GM18858 (cell line): ENCODE measurements around the gene GRIK4.
"Not testable (repeated sequence)": the region's sequence is repeated elsewhere in the genome, so short reads cannot be mapped to it uniquely, and the experiment has no call there.

Source experiments
- ATAC-seq: cut with Tn5 transposase; IDR thresholded peaks from one replicate; pipeline ENCODE4 v1.9.1; 2021; ENCODE audit not compliant: unreplicated experiment

Gene GRIK4

DNA sequence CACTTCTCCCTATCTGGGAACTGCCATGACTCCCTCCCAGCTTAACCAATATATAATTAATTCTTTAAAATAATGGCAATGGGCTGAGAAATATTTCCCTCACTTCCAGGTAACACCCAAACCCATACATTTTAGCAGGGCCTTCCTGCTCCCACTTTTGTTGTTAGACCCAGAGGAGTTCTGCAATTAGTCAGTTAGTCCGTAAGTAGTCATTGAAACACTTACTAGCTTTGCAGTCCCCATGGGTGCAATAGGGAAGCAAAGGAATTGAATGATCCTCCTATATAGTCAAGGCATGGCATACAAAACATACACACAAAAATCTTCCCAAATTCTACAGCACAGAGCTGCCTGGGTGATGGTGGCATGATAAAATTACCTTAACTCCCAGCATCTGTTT lies 258.4 kb downstream of the GRIK4 start:
- ATAC-seq: no peak

DNA sequence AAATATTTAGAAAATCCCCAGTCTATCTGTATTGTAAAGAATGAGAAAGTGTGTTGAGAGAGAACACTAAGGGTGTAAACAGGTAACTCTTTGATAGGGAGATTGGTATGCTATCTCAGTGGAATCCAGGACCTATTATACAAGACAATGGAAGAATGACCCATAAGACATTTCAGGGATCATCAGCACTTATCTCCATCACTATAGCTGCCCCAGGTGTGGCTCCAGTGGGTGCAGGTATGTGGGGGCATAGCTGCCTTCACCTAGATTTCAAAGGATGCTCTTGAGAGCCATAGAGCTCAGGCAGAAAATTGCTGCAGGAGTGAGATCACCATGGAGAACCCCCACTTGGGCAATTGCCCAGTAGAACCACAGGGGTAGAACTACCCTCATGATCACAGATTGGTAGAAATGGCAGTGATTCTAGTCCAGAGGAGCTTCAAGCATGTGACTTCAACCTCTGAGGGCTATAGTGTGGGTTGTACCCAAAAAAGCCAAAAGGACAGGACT lies 260.1 kb downstream of the GRIK4 start:
- no peak for ATAC-seq

DNA sequence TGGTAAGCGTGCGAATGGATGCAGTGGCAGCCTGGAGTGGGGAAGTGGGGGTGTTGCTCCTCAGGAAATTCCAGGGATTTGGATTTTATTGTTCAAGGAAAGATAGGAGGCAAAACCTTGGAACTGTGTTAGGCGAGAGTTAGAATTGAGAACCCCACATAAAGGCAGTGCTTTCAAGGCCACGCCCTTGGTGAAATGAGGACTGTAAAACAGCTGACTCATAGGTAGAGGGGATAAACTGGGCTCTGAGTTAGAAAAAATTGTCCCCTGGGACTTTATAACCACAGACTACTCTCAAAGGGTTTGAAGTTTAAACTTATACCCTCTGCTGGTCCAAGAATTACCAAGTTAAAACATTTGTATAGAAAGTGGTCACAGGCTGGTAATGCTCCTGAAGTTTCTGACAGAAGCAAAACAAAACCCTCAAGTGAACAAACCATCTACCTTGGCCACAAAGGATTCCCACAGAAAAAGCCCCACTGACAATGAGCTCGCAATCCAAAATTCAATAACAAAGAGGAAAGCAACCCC lies 262.0 kb downstream of the GRIK4 start:
- ATAC-seq: peak; percentile 68

DNA sequence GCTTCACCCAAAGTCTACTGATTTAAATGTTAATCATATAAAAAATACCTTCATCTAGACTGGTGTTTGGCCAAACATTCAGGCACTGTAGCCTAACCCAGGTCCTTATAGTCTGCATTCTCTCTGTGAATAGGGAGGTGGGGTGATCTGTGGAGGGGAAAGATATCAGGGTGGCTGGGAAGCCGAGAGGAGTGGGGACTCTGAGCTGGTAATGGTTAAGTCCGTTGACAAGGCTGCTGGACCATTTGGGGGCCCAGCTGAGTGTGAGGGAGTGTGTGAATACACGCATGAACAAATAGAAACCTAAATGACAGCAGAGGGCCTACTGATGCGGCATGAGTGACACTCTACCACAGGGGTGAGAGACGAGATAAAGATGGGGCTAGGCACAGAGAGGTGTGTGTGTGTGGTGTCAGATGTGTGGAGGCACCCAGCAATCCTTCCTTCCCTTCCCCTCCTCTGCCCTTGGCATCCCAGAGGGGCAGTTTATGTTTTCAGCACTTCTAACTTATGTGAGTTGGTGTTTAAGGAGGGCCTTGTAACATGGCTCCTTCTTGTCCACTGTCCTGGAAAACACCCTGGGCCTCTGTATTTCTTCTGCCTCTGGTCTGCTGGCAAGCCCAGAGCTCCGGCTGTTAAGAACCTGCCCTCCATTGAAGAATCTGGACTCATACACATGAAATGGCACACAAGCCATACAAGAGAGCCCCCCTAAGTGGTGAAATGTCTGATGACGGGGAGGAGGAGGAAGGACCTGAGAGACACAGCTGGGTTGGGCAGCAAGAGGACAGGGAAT lies 263.2 kb downstream of the GRIK4 start:
- no peak for ATAC-seq

DNA sequence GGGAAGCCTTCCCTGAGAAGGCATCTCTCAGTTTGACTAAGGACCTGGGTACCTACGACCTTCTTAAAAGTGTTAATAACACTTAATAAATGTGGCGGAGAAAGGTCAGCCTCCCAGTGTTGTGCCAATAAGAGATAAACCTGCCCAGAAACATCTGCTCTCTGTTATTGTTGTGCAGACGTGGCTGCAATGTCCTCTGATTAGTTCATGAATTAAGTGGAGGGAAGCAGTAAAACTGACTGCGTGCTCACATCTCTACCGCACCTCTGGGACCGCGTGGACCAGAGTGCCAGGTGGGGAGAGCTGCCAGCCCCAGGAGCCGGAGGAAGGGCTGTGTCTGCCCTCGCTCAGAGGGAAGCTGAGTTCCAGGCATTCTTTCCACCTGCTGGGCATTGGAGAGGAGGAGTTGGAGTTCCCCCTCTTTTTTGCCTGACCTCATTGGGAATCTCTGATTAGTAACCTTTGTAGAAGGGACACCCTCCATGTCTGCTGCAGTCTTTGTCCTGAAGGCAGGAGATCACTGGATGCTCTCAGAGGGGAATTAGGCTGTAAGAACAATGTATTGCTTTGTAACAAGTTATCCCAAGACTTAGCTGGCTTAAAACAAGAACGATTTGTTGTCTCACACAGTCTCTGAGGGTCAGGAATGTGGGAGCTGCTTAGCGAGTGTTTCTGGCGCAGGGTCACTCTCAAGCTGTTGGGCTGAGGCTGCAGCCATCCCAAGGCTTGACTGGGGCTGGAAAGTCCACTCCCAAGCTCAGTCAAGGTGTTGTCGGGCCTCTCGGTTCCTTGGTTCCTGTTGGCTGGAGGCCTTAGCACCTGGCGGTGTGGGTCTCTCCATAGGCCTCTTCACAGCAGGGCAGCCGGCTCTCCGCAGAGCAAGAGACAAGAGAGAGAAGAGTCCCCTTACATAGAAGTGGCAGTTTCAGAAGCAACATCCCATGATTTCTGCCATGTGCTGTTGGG lies 264.7 kb downstream of the GRIK4 start:
- ATAC-seq: no peak

DNA sequence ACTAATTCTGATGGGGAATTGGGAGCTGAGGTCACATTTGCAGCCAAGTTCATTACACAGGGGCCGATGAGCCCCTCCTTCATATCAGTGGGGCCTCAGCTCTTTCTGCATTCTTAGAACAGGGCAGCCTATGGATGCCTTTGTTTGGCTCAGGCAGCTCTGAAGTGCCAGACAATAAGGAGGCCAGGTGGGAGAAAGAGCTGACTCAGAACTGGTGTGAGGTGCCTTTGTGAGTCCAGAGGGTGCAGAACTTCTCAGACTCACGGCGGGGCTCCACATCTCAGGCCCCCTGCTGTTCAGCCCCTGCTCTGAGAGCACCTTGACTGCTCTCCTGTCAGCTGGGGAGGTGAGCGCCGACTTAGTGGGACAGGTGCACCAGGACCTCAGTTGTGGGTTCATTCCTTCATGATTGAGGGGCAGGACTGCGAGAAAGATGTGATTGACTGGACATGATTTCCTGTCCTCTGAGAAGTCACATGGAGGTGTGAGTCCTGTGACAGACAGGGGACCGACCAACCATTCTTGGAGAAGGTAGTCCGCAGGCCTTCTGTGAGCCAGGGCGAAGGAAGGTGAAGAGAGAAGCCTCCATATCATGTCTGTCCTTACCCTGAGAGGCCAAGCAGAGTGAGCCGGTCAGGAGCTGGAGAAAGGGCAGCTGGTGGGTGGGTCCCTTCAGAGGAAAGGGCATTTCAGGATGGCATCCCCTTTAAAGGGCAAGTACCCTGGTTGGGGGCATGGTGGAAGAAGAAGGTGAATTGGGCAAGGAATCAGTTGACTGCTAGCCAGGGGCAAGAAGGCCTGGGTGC lies 267.3 kb downstream of the GRIK4 start:
- no peak for ATAC-seq

DNA sequence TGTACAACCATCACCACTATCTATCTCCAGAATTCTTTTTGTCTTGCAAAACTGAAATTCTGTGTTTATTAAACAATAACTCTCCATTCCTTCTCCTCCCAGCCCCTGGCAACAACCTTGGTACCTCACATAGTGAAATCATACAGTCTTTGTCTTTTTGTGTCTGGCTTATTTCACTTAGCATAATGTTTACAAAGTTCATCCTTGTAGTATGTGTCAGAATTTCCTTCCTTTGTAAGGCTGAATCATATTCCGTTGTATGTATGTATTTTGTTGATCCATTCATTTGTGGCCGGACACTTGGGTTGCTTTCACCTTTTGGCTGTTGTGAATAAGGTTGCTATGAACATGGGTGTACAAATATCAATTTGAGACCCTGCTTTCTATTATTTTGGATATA lies 268.7 kb downstream of the GRIK4 start:
- ATAC-seq: no peak

DNA sequence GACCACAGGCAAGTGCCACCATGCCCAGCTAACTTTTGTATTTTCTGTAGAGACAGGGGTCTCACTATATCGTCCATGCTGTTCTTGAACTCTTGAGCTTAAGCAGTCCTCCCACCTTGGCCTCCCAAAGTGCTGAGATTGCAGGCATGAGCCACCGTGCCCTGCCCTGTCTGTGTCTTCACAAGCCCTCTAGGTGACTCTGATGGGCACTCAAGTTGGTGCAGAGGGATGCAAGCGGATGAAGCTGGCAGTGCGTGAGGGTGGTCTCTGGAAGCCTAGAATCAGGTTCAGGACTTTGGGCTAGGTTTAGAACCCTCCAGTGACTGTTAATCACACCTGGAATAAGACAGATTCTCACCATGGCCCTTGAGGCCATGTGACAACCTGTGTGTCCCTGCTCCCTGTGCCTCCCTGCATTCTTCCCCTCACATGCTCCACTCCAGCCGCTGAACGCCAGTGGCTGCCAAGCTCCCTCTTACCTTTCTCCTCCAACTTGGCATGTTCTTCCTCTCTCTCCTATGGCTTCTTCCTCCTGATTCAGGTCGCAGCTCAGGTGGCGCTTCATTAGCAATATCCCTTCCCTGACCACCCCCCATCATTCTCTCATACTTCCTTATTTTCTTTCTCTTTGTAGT lies 270.1 kb downstream of the GRIK4 start:
- no peak for ATAC-seq

DNA sequence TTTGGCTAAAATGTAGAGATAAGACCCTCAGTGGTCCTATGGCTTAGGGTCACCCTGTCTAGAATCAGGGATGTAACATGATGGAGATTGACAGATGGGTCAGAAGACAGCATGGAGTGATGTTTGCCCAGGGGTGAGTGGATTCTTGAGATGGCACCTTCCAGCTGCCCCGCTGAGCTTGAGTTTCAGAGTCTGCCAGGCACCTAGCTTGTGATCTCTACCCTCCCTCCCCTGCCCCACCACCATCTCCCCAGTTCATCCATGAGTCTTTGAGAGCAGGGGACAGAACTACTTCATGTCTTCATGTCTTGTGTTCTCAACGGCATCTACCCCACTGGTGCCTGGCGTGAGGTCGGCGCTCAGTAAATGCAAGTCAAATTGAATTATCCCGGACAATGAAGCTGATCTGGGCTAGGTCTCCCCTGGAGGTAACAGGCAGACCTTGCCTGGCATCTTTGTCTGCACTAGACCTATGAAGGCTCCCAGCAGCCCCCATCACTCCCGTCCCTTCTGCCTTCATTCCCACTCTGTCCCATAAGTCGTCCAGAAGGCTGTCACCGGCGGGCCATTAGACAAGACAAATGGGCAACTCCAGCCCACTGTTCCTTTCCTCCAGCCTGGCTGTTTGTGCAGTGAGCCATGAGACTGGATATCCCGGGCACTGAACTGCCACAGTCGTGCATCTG lies 273.2 kb downstream of the GRIK4 start:
- ATAC-seq: no peak

DNA sequence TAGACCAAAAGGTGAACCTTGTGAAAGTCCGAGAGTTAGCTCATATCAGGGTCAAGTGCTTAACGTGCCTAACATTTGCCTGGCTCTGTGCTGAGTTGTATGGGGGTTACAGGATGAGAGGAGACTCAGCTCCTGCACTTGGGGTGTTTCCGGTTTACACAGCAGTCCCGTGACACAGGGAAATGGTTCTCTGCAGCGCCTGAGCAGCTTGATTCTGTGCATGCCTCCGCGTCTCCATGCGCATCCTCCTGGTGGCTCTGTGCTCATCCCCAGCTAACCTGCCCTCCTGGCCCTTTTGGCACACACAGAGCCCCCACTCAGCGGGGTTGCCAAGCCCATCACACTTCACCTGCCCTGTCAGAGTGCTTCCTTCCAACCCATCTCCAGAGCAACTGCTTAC lies 274.0 kb downstream of the GRIK4 start:
- ATAC-seq: no peak

DNA sequence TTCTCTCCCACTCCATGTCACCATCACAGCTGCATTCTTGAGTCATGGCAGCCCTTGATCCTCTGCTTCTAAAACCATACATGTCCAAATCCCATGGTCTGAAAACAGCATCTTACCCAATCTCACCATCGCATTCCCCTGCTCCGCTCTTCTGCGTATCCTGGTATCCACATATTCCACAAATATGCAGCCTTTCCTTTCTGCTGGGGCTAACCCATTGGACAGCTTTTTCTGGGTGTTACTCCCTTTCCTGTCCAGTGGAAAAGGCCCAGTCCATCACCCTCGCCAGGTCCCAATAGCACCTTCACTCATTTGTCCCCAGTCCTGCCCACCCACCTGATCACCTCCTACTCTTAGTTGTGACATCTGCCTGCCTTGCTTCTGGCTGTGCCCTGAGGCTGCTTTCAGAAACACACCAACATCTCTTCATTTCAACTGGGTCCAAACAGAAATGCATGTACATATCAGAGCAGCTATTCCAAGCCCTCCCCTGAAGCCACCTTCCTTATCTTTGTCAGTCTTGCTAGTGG lies 274.7 kb downstream of the GRIK4 start:
- no peak for ATAC-seq

DNA sequence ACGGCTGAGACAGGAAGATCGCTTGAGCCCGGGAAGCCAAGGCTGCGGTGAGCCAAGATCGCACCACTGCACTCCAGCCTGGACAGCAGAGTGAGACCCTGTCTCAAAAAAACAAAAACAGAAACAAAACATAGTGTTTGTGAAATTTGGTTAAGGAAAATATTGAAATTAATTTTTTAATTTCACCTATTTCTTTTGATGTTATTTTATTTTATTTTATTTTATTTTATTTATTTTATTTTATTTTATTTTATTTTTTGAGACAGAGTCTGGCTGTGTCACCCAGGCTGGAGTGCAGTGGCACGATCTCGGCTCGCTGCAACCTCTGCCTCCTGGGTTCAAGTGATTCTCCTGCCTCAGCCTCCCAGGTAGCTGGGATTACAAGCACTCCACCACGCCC lies 275.7 kb downstream of the GRIK4 start:
- not testable (repeated sequence) for ATAC-seq

DNA sequence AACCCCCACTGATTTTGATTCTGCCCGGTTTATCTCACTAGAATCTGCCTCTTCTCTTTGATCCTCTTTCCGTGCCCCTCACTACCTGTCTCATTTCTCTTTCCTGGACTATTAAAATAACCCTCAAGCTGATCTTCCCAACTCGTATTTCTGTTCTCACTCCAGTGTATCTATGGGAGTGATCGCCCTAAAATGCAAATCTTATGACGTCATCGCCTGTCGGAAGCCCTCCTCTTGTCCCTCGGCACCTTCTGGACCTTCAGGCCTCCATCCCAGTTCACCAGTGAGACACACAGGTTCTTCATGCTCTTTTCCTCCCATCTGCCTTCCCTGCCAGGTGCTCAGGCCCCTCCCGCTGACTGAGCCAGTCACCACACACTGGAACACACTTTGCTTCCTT lies 277.8 kb downstream of the GRIK4 start:
- no peak for ATAC-seq

DNA sequence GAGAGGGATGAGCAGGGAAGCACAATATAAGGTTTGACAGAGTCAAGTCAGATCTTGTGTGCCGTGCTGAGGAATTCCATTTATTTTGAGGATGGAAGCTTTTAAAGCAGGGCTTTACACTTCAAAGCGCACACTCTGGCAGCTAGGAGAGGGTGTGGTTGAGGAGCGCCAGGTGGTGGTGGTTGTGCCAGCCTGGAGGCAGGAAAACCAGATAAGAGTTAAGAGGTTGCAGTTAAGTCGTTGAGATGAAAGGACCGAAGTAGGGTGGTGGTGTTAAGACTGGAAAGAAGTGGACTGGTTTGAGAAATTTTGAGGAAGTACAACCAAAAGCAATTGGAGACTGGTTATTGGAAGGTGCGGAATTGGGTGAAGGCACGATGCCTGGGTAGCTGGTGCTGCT lies 280.8 kb downstream of the GRIK4 start:
- ATAC-seq: no peak

DNA sequence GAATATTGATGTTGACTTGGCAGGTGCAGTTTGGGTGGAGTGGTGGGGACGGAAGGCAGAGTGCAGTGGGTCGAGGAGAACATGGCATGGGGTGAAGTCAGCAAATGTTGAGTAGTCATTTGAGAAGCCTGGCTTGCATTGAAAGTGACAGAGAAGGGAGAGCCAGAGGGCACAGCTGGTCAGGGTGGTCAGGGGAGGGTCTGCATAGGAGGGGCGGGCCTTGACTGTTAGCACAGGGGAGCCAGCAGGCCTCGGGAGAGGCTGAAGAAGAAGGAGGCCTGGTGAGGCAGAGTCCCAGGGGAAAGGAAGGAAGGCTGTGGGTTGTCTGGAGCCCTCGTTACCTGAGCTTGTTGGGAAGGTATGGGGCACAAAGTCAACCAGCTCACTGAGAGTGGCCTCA lies 281.6 kb downstream of the GRIK4 start:
- no peak for ATAC-seq

DNA sequence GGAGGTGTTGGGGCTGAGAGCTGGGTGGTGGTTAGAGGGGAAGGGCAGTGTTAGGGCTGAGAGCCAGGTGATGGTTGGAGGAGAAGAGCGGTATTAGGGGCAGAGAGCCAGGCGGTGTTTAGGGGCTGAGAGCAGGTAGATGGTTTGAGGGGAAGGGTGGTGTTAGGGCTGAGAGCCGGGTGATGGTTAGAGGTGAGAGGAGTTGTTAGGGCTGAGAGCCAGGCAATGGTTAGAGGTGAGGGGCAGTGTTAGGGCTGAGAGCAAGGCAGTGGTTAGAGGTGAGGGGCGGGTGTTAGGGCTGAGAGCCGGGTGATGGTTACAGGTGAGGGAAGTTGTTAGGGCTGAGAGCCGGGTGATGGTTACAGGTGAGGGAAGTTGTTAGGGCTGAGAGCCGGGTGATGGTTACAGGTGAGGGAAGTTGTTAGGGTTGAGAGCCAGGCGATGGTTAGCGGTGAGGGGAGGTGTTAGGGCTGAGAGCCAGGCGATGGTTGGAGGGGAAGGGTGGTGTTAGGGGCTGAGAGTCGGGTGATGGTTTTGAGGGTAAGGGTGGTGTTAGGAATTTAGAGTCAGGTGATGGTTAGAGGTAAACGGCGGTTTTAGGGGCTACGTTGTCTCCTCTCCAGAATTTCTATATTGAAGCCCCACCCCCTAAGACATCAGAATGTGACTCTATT lies 282.4 kb downstream of the GRIK4 start:
- no peak for ATAC-seq

DNA sequence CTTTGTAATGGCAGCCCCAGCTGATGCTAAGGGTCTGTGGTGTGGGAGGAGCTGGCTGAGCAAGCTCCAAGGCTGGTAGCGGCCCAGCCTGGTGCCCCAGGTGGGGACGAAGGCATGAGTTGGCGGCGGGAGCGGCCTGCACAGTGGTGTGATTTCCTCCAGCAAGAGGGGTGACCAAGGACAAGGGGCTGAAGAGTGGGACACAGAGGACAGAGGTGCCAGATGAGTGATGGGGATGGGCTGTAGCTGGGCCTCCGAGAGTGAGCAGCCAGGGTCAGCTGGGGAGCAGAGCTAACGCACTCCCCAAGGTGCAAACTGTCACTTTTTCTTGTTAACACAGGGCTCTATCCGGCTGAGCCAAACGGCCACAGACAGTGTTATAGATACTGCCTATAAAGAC lies 283.2 kb downstream of the GRIK4 start:
- ATAC-seq: no peak

DNA sequence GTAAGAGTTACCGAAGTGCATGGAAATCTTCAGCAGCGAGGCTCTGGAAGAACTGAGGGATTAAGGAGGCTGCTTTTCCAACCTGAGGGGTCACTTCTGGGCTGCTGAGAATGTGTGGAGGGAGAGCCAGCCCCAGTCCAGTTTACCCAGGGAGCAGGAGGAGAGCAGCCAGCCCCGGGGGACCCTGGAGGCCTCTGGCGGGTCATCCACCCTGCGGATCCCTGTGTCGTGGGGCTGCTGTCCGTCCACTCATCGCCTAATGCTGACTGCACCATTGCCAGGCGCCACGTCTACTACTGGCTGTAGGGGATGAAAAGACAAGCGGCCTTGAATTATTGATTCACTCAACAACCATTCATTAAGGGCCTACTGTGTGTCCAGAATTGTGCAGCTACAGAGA lies 283.6 kb downstream of the GRIK4 start:
- ATAC-seq: no peak

DNA sequence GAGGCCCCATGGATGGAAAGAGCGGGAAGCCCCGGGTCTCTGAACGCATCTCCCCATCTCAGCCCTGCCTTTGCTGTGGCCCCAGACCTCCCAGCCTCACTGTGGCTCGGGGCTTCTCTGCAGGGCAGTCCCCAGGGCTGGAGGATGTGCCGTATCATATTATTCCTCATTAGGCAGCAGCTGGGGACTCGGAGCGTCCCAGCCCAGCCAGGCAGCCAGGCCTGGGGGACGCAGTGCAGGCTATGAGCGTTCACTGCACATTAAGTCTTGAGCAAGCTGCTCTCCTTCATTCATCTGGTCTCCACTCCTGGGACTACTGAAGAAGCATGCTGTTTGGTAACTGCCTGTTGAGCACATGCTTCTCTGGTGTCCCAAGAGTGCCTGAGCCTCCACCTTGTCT lies 285.6 kb downstream of the GRIK4 start:
- ATAC-seq: no peak
